Measurements from ENCODE around the gene PCNT.
"Not testable (repeated sequence)": the region's sequence is repeated elsewhere in the genome, so short reads cannot be mapped to it uniquely, and the experiment has no call there.

The PCNT gene

DNA sequence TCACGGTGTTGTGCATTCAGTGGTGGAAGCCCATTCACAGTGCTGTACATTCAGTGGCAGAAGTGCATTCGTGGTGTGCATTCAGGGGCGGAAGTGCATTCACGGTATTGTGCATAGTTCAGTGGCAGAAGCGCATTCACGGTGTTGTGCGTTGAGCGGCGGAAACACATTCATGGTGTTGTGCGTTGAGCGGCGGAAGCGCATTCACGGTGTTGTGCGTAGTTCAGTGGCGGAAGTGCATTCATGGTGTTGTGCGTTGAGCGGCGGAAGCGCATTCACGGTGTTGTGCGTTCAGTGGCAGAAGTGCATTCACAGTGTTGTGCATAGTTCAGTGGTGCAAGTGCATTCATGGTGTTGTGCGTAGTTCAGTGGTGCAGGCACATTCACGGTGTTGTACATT, 60.6 kb downstream of the PCNT start:
- DNase-seq (ENCODE audit: low spot score) = no peak

DNA sequence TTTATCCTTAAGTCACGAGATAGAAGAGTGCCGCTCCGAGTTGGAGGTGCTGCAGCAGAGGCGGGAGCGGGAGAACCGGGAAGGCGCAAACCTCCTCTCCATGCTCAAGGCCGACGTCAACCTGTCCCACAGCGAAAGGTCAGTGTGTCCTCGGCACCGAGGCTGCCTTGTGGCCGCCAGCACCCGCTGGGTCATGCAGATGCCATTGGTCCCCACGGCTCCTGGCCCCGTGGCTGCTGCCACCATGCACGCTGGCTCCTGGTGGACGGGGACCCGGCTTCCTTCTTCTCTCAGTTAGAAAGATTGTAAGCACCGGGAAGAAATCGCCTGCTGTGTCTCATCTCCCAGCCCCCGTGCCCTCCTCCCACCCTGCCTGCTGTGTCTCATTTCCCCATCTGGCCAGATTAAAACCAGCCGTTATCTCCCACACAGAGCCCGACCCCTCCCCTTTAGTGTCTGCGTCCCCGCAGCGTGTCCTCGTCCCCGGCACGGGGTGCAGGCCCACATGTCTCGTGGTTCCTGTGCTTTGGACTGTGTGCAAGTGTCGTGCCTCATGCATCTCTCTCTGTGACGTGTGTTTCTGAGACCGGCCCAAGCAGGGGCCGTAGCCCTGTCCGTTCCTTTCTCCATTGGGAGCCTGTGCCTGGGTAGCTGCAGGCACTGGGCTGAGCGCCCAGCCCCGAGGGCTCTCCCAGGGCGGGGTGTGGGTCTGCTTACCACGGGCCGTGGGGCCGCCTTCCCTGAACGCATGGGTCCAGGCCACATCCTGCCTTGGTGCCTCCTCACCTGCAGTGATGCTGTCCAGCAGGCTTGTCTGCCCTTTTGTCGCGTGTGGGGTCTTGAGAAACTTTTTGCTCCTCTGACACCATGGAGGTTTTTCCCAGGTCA, 62.1 kb downstream of the PCNT start:
- DNase-seq (ENCODE audit: low spot score) = no peak

DNA sequence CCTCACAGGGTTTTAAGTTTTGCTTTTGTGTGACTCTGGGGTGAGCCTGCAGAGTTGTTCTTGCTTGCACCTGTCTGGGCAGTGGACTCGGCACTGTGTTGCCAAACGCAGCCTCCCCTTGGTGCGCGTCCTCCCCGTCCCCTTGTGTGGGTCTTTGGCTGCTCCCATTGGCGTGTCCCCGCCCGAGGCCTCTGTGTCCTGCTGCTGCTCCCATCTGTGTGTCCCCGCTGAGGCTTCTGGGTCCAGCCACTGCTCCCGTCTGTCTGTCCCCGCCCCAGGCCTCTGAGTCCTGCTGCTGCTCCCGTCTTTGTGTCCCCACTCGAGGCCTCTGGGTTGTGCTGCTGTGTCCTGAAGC, 62.8 kb downstream of the PCNT start:
- no peak for DNase-seq (ENCODE audit: low spot score)

DNA sequence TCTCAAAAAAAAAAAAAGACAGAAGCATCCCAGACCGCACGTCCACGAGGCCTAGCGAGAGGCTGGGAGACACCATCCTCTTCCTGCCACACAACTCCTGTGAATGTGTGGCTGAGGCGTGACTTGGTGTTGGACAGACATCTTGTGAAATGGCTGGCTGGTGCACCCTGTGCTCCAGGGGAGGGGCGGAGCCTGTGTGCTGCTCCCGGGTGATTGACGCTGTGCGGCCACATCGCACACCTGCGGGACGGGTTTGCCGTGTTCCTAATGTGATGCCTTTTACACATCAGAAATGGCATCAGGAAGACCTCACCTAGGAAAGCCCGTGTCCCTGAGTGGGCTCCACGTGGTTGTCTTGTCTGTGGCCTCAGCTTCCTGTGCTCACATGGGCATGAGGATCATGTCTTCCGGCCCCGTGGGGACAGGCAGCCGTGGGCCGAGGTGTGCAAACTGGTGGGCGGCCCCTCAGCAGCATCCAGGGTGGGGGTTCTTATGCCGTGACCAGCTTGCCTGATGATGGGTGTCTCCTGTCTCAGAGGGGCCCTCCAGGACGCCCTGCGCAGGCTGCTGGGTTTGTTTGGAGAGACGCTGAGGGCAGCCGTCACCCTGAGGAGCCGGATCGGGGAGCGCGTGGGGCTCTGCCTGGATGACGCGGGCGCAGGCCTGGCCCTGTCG, 64.4 kb downstream of the PCNT start:
- no peak for DNase-seq (ENCODE audit: low spot score)

DNA sequence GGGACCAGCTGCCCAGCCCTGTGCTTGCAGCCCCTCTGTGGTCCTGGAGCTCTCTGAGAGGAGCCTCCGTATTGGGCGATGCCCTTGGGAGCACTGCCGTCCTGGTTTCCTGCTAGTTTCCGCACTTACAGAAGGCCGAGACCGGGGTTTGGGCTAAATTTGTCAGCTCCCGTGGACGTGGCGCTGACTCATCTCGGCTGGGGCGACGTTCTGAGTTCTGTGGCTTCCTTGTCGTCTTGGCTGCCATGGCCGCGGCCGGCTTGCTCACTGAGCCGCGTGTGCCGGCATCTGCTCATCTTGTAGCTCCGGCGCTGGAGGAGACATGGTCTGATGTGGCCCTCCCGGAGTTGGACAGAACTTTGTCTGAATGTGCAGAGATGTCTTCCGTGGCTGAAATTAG, 64.9 kb downstream of the PCNT start:
- DNase-seq (ENCODE audit: low spot score) = no peak

DNA sequence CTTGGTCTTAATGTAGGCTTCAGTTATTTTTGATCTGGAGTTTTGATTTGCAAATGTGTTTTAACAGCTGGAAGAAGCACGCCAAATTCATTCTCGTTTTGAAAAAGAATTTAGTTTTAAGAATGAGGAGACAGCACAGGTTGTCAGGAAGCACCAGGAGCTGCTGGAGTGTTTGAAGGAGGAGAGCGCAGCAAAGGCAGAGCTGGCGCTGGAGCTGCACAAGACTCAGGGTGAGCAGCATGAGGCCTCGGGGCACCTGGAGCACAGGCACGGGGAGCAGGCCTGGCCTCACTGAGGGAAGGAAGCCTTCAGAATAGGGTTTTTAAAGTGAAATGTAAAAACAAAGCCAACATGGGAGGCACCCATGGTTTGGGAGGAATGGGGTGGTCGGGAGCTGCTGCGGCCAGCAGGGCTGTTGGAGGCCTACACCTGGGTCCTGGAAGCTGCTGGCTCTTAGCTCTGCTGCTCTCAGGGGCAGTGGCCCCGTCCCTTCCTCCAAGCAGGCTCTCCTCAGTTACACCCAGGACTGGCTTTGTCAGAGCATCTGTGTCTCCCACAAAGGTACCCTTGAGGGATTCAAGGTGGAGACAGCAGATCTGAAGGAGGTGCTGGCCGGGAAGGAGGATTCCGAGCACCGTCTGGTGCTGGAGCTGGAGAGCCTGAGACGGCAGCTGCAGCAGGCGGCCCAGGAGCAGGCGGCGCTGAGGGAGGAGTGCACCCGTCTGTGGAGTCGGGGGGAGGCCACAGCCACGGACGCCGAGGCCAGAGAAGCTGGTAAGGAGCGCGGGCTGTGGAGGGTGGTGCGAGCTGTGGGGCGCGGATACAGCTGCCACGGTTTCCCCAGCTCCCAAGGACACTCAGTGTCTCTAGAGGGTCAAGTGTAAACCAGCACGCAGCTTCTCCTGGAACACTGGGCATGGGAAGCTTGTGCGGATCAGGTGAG, 66.9 kb downstream of the PCNT start:
- DNase-seq (ENCODE audit: low spot score) = no peak

DNA sequence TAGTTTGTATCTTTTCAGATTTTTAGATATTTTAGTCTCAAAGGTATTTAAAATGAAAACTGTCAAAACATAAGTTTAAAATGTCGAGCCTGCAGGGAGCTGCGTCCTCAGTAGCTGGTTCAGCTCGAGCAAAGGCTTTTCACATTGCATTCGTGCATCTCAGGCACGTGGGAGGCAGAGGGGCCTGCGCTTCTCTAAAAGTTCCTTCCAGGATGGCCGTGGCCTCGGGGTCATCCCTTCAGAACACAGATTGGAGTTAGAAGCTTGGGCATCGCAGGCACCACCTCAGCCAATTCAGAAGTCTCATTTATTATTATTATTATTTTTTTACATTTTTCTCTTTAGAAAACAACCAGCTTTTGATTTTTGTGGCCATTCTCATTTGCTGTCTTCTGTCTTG, 67.8 kb downstream of the PCNT start:
- DNase-seq (ENCODE audit: low spot score) = no peak

DNA sequence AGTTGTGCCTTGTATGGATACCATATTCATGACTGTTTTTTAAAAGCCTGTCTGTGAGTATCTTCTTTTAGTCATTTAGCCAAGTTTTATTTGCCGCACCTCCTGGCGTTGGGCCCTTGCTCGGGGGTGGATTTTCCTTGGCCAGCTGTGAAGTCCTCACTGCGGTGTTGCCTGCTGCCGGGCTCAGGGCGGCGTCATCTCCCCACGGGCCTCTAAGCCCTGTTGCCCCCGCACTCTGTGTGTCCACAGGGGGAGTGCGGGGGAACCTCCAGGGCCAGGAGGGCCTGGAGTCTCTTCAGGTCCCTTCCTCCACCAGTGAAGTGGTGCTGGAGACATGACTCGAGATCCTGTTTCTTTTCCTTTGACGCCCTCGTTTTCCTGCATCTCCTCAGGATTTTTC, 69.0 kb downstream of the PCNT start:
- DNase-seq (ENCODE audit: low spot score) = peak; percentile 45

DNA sequence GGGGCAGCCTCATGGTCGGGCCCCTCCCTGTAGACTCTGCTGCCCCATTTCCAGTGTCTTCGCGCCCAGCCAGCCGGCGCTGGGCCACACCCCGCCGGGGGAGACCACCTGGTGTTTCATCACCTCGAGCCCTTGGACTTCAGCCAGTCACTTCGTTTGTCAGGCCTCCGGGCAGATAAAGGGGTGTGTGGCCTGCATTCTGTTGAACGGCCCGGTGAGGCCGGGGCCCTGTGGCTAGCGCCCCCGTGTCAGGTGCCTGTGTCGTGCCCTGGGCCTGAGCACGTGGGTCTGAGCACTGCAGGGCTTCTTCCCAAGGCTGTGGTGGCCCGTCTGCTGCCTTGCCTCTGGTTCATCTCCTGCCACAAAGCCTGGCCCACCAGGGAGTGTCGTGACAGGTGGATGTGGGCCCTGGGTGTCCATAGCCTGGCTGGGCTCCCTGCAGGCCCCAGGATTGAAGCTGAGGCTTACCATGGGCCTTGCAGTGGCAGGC, 69.5 kb downstream of the PCNT start:
- no peak for DNase-seq (ENCODE audit: low spot score)

DNA sequence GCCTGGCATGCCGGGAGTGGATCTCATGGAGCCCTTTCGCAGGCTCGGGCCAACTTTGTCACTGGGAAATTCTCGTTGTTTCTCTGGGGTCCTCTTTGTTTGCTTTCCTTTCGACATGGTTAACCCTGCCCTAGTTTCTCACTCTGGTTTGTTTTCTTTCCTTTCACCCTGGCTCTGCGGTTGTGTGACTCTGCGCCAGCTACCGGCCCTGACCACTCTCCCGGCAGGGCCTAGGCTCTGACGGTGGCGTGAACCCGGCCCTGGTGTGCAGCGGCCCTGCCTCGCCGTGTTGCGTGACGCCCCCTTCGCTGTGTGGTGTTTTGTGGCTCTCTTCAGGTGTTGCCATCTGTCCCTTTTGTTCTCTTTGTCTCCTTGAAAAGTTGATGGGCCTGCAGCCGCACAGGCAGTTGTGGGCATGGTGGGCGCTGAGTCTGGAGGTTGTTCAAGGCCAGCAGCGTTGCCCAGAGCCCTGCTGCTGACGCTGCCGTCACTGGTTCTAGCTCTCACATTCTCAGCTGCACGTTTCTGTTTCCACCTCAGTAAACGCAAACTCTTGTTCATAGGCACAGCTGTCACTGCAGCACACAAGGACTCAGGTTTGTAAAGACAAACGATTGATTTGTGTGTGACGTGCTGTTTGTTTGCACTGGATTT, 70.1 kb downstream of the PCNT start:
- DNase-seq (ENCODE audit: low spot score) = no peak

DNA sequence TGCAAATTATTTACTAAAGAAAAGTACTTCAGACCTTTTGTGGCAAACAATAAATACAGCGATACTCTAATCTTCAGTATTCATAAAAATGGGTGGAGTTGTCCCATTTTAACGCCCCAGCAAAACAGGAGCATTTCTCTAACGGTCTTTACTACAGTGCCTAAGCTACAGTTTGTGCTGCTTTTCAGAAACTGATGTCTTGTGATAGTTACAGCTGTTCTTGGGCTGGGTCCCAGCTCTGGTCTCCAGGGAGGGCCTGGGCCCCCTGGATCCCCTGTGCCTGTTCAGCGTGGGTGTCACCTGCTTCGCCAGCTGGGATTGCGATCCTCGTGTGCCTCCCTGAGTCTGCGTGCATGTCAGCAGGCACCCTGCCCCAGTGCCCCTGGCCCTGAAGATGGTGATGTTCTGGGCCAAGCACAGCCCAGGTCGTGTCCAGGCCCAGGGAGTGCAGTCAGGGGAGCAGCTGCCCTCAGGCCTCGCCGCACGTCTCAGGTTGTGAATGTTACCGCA, 70.7 kb downstream of the PCNT start:
- DNase-seq (ENCODE audit: low spot score) = no peak

DNA sequence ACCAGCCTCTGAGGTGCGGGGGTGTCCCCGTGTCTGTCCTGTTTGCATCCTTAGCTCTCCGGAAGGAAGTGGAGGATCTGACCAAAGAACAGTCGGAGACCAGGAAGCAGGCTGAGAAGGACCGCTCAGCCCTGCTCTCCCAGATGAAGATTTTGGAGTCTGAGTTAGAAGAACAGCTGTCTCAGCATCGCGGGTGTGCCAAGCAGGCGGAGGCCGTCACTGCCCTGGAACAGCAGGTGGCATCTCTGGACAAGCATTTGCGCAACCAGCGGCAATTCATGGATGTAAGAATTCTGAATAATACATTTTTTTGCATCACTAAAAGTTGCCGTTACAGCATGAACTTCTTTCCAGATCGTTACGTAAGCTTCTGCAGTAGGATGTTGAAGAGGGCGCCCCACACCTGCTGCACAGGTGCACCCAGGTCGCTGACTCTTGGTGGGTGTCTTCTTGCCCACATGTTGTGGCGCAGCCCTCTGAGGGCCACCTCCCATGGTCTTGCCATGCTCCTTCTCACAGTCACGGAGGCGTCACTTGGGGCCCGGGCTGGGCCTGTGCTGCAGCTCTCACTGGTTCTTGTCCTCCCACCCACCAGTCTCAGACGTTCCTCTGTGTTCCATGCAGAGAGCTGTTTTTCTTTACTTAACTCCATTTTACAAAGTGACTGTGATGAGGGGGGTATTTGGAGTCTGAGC, 73.4 kb downstream of the PCNT start:
- DNase-seq (ENCODE audit: low spot score) = no peak

DNA sequence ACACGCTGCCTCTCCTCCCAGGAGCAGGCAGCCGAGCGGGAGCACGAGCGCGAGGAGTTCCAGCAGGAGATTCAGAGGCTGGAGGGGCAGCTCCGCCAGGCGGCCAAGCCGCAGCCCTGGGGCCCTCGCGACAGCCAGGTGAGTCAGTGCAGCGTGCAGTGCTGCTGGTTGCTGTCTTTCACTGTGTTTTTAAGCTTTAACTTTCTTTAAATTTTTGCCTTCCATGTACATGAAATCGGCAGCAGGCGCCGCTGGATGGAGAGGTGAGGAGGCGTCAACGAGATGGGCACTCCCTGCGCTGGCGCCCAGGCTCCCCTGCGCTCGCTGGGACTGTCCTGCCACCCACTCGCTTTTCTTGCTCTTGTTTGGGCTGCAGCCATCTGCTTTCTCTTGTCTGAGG, 74.0 kb downstream of the PCNT start:
- DNase-seq (ENCODE audit: low spot score) = no peak

DNA sequence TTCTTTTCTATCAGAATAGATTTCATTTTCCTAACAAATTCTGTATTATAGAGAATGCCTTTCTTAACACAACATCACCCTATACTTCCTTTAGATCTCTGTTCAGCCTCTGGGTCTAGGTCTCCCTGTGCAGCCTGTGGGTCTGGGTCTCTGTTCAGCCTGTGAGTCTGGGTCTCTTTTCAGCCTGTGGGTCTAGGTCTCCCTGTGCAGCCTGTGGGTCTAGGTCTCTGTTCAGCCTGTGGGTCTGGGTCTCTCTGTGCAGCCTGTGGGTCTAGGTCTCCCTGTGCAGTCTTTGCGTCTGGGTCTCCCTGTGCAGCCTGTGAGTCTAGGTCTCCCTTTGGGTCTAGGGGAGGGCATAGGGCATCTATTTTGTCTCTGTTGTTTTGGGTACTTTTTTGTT, 75.2 kb downstream of the PCNT start:
- DNase-seq (ENCODE audit: low spot score) = no peak

DNA sequence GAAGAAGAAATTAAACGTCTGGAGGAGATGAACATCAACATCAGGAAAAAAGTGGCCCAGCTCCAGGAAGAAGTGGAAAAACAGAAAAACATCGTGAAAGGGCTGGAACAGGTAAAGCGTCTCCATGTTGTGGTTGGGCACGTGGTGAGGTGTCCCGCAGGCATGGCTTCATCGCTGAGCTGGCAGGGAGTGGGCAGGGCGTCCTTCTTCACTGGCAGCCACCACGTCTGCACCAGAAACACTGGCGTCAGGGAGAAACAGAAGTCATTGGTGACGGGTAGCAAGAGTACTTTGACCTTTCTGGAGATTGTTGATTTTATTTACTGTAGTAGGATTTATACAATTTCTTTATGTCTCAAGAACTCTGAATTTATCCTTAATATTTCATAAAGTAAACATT, 75.7 kb downstream of the PCNT start:
- no peak for DNase-seq (ENCODE audit: low spot score)

DNA sequence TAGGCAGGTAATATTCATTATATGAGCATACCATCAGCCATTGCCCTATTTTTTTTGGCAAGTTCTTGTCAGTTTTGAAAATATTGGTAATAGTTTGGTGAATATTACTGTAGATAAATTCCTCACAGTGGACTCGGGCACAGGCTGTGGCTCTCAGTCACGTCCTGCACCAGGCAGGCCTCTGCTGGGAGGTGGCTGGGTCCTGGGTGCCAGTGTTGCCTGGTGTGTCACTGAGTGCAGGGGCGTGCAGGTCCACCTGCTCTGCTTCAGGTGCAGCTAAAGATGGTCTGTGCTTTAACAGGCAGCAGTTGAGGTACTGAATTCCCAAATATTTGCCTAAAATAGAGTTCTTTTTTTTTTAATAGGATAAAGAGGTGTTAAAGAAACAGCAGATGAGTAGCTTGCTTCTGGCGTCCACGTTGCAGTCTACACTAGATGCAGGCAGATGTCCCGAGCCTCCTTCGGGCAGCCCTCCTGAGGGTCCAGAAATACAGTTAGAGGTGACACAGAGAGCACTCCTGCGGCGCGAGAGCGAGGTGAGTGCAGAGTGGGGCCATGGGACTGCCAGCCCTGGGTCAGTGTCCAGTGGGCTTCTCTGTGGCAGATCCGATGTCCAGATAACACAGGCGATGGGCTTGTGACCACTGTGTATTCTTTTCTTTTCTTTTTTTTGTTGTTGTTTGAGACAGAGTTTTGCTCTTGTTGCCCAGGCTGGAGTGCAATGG, 77.4 kb downstream of the PCNT start:
- DNase-seq (ENCODE audit: low spot score) = no peak

DNA sequence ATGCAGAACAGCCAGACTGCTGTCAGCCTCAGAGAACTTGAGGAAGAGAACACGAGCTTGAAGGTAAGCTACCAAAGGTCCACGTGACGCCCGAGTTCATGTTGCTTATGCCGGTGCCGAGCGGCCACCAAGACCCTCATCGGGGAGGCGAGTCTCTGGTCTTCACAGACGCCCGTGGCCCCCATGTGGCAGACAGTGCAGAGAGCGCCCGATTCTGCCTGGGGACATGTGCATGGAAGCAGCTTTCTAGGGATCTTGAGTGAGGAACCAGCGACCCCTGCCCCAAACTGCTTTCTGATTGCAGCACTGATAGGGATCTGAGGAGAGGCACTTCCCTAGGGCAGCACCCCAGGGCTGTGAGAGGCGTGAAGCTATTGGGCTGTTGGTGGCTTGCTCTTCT, 78.5 kb downstream of the PCNT start:
- DNase-seq (ENCODE audit: low spot score) = no peak

DNA sequence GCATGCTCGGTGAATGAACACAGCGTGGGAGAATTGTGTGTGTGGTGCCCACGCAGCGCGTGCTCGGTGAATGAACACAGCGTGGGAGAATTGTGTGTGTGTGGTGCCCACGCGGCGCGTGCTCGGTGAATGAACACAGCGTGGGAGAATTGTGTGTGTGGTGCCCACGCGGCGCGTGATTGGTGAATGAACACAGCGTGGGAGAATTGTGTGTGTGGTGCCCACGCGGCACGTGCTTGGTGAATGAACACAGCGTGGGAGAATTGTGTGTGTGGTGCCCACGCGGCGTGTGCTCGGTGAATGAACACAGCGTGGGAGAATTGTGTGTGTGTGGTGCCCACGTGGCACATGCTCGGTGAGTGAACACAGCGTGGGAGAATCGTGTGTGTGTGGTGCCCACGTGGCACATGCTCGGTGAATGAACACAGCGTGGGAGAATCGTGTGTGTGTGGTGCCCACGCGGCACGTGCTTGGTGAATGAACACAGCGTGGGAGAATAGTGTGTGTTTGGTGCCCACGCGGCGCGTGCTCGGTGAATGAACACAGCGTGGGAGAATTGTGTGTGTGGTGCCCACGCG, 79.4 kb downstream of the PCNT start:
- DNase-seq (ENCODE audit: low spot score) = not testable (repeated sequence)

DNA sequence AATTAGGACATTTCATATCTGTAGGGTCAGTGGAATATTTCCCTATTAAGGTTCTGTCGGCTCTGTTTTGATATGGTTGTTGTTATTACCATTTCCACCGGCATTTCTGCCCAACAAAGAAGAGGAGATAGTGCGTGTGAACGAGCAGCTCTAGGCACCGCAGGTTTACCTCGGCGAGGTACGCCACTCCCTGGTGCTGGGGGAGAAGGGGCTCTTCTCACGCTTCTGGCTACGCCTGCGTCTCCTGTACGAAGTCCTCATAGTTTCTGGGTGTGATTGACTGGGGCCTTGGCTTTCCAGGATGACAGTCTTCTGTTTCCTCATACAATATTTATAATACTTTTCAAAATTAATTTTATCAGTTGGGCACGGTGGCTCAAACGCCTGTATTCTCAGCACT, 80.3 kb downstream of the PCNT start:
- no peak for DNase-seq (ENCODE audit: low spot score)

DNA sequence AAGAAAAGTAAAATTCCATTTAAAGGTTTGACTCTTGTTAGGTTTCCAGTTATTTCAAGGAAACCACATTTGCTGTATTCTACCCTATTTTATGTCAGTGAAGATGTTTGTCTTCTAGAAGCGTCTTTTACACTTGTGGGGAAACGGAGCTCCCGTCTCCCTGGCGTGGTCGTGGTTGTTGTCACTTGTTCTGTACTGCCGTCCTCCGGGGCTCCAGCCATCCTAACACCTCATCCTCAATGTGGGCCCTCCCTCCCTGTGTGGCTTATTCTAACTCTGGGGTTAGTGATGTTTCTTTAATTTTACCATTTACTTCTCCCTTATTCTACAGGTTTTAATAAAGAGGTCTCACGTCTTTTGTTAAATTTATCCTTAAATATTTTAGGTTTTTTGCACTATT, 82.0 kb downstream of the PCNT start:
- no peak for DNase-seq (ENCODE audit: low spot score)

All from AG08396 (cell line).